ENCODE measurements around the gene SMC3. TPM values are rescaled to one million over a fixed set of nuclear protein-coding genes. Genes with fewer than 3 reads are reported as not detected.
A peak's percentile ranks its signal among the peaks of the same experiment; 100 is the strongest.
"Not testable (repeated sequence)": the region's sequence is repeated elsewhere in the genome, so short reads cannot be mapped to it uniquely, and the experiment has no call there.

Gene SMC3
- total and polyA plus RNA-seq, 4 donors = 14.7 to 35.8 (median 26.2) TPM

GRCh38 chr10:110618230-110618610, 50.7 kb downstream of the SMC3 start:
- intact Hi-C loops (cut with DNase I) = loop anchor here in 1 of 2 donors (10.0 kb wide), 1 partner anchor 277 kb away; no protein-coding TSS in a partner anchor
- ATAC-seq (ENCODE audit: low FRiP score) = no peak
- WGBS, 2 donors = 89 to 92% methylated on average over 5 of the region's 5 CpGs

GRCh38 chr10:110619514-110620397, 52.3 kb downstream of the SMC3 start:
- Histone ChIP-seq H3K27me3 (ENCODE audit: control insufficient read depth in 1 of 2, insufficient read depth in 2 of 2, low read length in 1 of 2) (no peaks in the 10 kb centered on the region), H3K27ac (ENCODE audit: low read depth in 1 of 2, low read length in 2 of 2) (no peak overlapping the region), H3K36me3 (ENCODE audit: control insufficient read depth in 1 of 2, insufficient read depth in 2 of 2, low read length in 1 of 2) (no peaks in the 10 kb centered on the region), H3K4me3 (ENCODE audit: low read length in 2 of 2) (no peak overlapping the region), H3K9me3 (ENCODE audit: control insufficient read depth, low read length) (no peaks in the 10 kb centered on the region), H3K4me1 (ENCODE audit: control insufficient read depth in 1 of 2, insufficient read depth in 2 of 2, low read length in 2 of 2) (no peaks in the 10 kb centered on the region)
- DNase-seq = no peak
- 70 to 74% methylated on average over 3 of the region's 3 CpGs for WGBS, 2 donors
- intact Hi-C loops (cut with DNase I) = loop anchor here in 1 of 2 donors (10.0 kb wide), 1 partner anchor 275 kb away; no protein-coding TSS in a partner anchor
- no peak for ATAC-seq (ENCODE audit: low FRiP score)

More at GRCh38 chr10:110618230-110618610, 50.7 kb downstream of the SMC3 start:
- Histone ChIP-seq H3K27me3 (ENCODE audit: control insufficient read depth in 1 of 2, insufficient read depth in 2 of 2, low read length in 1 of 2) (no peaks in the 10 kb centered on the region), H3K4me1 (ENCODE audit: control insufficient read depth in 1 of 2, insufficient read depth in 2 of 2, low read length in 2 of 2) (no peaks in the 10 kb centered on the region), H3K9me3 (ENCODE audit: control insufficient read depth, low read length) (no peaks in the 10 kb centered on the region), H3K36me3 (ENCODE audit: control insufficient read depth in 1 of 2, insufficient read depth in 2 of 2, low read length in 1 of 2) (no peaks in the 10 kb centered on the region), H3K27ac (ENCODE audit: low read depth in 1 of 2, low read length in 2 of 2) (no peak overlapping the region), H3K4me3 (ENCODE audit: low read length in 2 of 2) (no peak overlapping the region)
- no peak for DNase-seq

- WGBS, 2 donors = 98% methylated on average over 2 of the region's 2 CpGs
- H3K9me3 ChIP-seq (ENCODE audit: control insufficient read depth, low read length) = no peaks in the 10 kb centered on the region
These were observed 52.9 kb downstream of the SMC3 start for GRCh38 chr10:110620398-110620719.

GRCh38 chr10:110623316-110623715, 55.8 kb downstream of the SMC3 start:
- intact Hi-C loops (cut with DNase I); H3K4me1 ChIP-seq (ENCODE audit: control insufficient read depth in 1 of 2, insufficient read depth in 2 of 2, low read length in 2 of 2); H3K4me3 ChIP-seq (ENCODE audit: low read length in 2 of 2); ATAC-seq (ENCODE audit: low FRiP score); DNase-seq; H3K27me3 ChIP-seq (ENCODE audit: control insufficient read depth in 1 of 2, insufficient read depth in 2 of 2, low read length in 1 of 2); H3K36me3 ChIP-seq (ENCODE audit: control insufficient read depth in 1 of 2, insufficient read depth in 2 of 2, low read length in 1 of 2); H3K9me3 ChIP-seq (ENCODE audit: control insufficient read depth, low read length); H3K27ac ChIP-seq (ENCODE audit: low read depth in 1 of 2, low read length in 2 of 2): not testable (repeated sequence)
- WGBS, 2 donors = 81 to 94% methylated on average over 4 of the region's 4 CpGs

More at GRCh38 chr10:110620398-110620719, 52.9 kb downstream of the SMC3 start:
- Histone ChIP-seq H3K27ac (ENCODE audit: low read depth in 1 of 2, low read length in 2 of 2) (no peak overlapping the region), H3K4me3 (ENCODE audit: low read length in 2 of 2) (no peak overlapping the region), H3K36me3 (ENCODE audit: control insufficient read depth in 1 of 2, insufficient read depth in 2 of 2, low read length in 1 of 2) (no peaks in the 10 kb centered on the region), H3K4me1 (ENCODE audit: control insufficient read depth in 1 of 2, insufficient read depth in 2 of 2, low read length in 2 of 2) (no peaks in the 10 kb centered on the region), H3K27me3 (ENCODE audit: control insufficient read depth in 1 of 2, insufficient read depth in 2 of 2, low read length in 1 of 2) (no peaks in the 10 kb centered on the region)
- DNase-seq = no peak
- intact Hi-C loops (cut with DNase I) = no loop called here
- ATAC-seq (ENCODE audit: low FRiP score) = no peak

GRCh38 chr10:110625356-110625894, 57.9 kb downstream of the SMC3 start:
- Histone ChIP-seq H3K36me3 (ENCODE audit: control insufficient read depth in 1 of 2, insufficient read depth in 2 of 2, low read length in 1 of 2) (no peaks in the 10 kb centered on the region), H3K9me3 (ENCODE audit: control insufficient read depth, low read length) (no peaks in the 10 kb centered on the region), H3K4me1 (ENCODE audit: control insufficient read depth in 1 of 2, insufficient read depth in 2 of 2, low read length in 2 of 2) (peaks cover 0 to 4% of the 10 kb centered on the region in 2 donors), H3K4me3 (ENCODE audit: low read length in 2 of 2) (no peak overlapping the region), H3K27ac (ENCODE audit: low read depth in 1 of 2, low read length in 2 of 2) (no peak overlapping the region), H3K27me3 (ENCODE audit: control insufficient read depth in 1 of 2, insufficient read depth in 2 of 2, low read length in 1 of 2) (no peaks in the 10 kb centered on the region)
- intact Hi-C loops (cut with DNase I) = loop anchor here in 1 of 2 donors (5.0 kb wide), 1 partner anchor 47 kb away; no protein-coding TSS in a partner anchor
- DNase-seq (no peak), ATAC-seq (ENCODE audit: low FRiP score) (no peak)
- 96% methylated on average over 6 of the region's 6 CpGs for WGBS, 2 donors

GRCh38 chr10:110625951-110626855, 58.7 kb downstream of the SMC3 start:
- H3K9me3 ChIP-seq (ENCODE audit: control insufficient read depth, low read length) = no peaks in the 10 kb centered on the region
- no peak for DNase-seq
- H3K36me3 ChIP-seq (ENCODE audit: control insufficient read depth in 1 of 2, insufficient read depth in 2 of 2, low read length in 1 of 2) = no peaks in the 10 kb centered on the region
- intact Hi-C loops (cut with DNase I) = loop anchor here in 1 of 2 donors (5.0 kb wide), 1 partner anchor 46 kb away; no protein-coding TSS in a partner anchor
- H3K27me3 ChIP-seq (ENCODE audit: control insufficient read depth in 1 of 2, insufficient read depth in 2 of 2, low read length in 1 of 2) = no peaks in the 10 kb centered on the region
- WGBS, 2 donors = 95 to 99% methylated on average over 5 of the region's 5 CpGs
- H3K4me3 ChIP-seq (ENCODE audit: low read length in 2 of 2) = no peak overlapping the region
- no peak for ATAC-seq (ENCODE audit: low FRiP score)
- no peak overlapping the region for H3K27ac ChIP-seq (ENCODE audit: low read depth in 1 of 2, low read length in 2 of 2)
- peaks cover 0 to 4% of the 10 kb centered on the region in 2 donors for H3K4me1 ChIP-seq (ENCODE audit: control insufficient read depth in 1 of 2, insufficient read depth in 2 of 2, low read length in 2 of 2)

- Histone ChIP-seq H3K9me3 (ENCODE audit: control insufficient read depth, low read length) (no peaks in the 10 kb centered on the region), H3K27ac (ENCODE audit: low read depth in 1 of 2, low read length in 2 of 2) (no peak overlapping the region), H3K27me3 (ENCODE audit: control insufficient read depth in 1 of 2, insufficient read depth in 2 of 2, low read length in 1 of 2) (no peaks in the 10 kb centered on the region), H3K4me1 (ENCODE audit: control insufficient read depth in 1 of 2, insufficient read depth in 2 of 2, low read length in 2 of 2) (peaks cover 3 to 4% of the 10 kb centered on the region in 2 donors), H3K36me3 (ENCODE audit: control insufficient read depth in 1 of 2, insufficient read depth in 2 of 2, low read length in 1 of 2) (no peaks in the 10 kb centered on the region), H3K4me3 (ENCODE audit: low read length in 2 of 2) (no peak overlapping the region)
- DNase-seq = no peak
- no peak for ATAC-seq (ENCODE audit: low FRiP score)
- intact Hi-C loops (cut with DNase I) = loop anchor here in 1 of 2 donors (5.0 kb wide), 1 partner anchor 44 kb away; no protein-coding TSS in a partner anchor
These were observed 60.7 kb downstream of the SMC3 start for GRCh38 chr10:110628161-110628560.

- Histone ChIP-seq H3K27me3 (ENCODE audit: control insufficient read depth in 1 of 2, insufficient read depth in 2 of 2, low read length in 1 of 2) (no peaks in the 10 kb centered on the region), H3K9me3 (ENCODE audit: control insufficient read depth, low read length) (no peaks in the 10 kb centered on the region), H3K4me1 (ENCODE audit: control insufficient read depth in 1 of 2, insufficient read depth in 2 of 2, low read length in 2 of 2) (peaks cover 3 to 4% of the 10 kb centered on the region in 2 donors), H3K4me3 (ENCODE audit: low read length in 2 of 2) (no peak overlapping the region), H3K27ac (ENCODE audit: low read depth in 1 of 2, low read length in 2 of 2) (peak overlapping the region; percentile 97 to 98), H3K36me3 (ENCODE audit: control insufficient read depth in 1 of 2, insufficient read depth in 2 of 2, low read length in 1 of 2) (no peaks in the 10 kb centered on the region)
- ATAC-seq (ENCODE audit: low FRiP score) (peak; percentile 78), DNase-seq (no peak)
- intact Hi-C loops (cut with DNase I) = loop anchor here in 1 of 2 donors (5.0 kb wide), 1 partner anchor 43 kb away; no protein-coding TSS in a partner anchor
- 5% methylated on average over 3 of the region's 3 CpGs for WGBS, 2 donors
These were observed 62.2 kb downstream of the SMC3 start for GRCh38 chr10:110629680-110630191.

Measured in aorta (tissue), 5 donors.